GM21619 (cell line): ENCODE results near the gene SAXO1.
"Not testable (repeated sequence)": the region's sequence is repeated elsewhere in the genome, so short reads cannot be mapped to it uniquely, and the experiment has no call there.

Experiments used
- ATAC-seq: cut with Tn5 transposase; IDR thresholded peaks from one replicate; pipeline ENCODE4 v1.9.1; 2021; ENCODE audit not compliant: unreplicated experiment

Gene SAXO1

DNA sequence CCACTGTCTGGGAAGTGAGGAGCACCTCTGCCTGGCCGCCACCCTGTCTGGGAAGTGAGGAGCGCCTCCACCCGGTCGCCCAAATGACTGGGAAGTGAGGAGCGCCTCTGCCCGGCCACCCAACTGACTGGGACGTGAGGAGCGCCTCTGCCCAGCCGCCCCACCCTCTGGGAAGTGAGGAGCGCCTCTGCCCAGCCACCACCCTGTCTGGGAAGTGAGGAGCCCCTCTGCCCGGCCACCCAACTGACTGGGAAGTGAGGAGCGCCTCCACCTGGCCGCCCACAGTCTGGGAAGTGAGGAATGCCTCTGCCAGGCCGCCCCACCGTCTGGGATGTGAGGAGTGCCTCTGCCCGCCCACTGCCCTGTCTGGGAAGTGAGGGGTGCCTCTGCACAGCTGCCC is 32.9 kb downstream of the SAXO1 start:
- ATAC-seq, result no peak

DNA sequence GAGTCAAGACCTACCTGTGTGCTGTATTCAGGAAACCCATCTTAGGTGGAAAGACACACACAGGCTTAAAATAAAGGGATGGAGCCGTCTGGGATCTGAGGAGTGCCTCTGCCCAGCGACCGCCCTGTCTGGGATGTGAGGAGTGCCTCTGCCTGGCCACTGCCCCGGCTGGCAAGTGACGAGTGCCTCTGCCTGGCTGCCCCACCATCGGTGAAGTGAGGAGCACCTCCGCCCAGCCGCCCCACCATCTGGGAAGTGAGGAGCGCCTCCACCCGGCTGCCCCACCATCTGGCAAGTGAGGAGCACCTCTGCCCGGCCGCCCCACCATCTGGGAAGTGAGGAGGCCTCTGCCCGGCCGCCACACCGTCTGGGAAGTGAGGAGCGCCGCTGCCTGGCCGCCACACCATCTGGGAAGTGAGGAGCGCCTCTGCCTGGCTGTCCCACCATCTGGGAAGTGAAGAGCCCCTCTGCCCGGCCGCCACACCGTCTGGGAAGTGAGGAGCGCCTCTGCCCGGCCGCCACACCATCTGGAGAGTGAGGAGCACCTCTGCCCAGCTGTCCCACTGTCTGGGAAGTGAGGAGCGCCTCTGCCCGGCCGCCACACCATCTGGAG is 33.7 kb downstream of the SAXO1 start:
- no peak for ATAC-seq

GRCh38 chr9:18997151-18997550 is 35.9 kb downstream of the SAXO1 start:
- no peak for ATAC-seq

DNA sequence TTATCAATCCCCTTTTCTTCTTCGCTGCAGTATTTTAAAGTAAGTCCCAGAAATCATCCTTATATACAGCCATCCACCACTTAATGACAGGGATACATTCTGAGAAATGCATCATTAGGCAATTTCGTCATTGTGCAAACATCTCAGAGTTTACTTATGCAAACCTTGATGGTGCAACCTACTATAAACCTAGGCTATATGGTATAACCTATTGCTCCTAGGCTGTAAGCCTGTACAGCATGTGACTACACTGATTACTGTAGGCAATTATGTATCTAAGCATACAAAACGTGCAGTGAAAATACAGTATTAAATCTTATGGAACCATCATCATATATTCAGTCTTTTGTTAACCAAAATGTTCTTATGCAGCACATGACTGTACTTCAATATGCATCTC is 36.8 kb downstream of the SAXO1 start:
- ATAC-seq, result no peak

GRCh38 chr9:18994263-18994916 is 38.6 kb downstream of the SAXO1 start:
- ATAC-seq, result no peak

GRCh38 chr9:18991197-18991596 is 41.8 kb downstream of the SAXO1 start:
- not testable (repeated sequence) for ATAC-seq

- no peak for ATAC-seq
Observed at GRCh38 chr9:18990494-18990893, 42.5 kb downstream of the SAXO1 start.

- ATAC-seq, result no peak
Observed at GRCh38 chr9:18989865-18990264, 43.1 kb downstream of the SAXO1 start.

DNA sequence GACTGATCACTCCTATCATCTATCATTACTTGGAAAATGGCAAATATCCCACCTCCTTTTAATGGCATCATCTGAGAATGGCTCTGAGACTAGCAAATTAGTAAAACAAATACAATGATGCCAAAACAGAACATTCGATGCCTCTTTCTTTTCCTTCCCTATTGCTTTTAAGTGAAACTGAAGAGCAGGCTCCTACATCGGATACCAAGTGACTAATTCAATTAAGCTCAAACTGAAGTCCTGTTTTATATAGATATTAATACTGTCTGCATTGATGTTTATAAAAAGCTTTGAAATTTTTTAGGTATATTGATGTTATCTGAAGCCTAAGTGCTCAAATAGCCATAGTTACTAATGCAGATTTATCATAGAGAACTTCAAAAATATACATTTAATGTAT is 43.9 kb downstream of the SAXO1 start:
- no peak for ATAC-seq

DNA sequence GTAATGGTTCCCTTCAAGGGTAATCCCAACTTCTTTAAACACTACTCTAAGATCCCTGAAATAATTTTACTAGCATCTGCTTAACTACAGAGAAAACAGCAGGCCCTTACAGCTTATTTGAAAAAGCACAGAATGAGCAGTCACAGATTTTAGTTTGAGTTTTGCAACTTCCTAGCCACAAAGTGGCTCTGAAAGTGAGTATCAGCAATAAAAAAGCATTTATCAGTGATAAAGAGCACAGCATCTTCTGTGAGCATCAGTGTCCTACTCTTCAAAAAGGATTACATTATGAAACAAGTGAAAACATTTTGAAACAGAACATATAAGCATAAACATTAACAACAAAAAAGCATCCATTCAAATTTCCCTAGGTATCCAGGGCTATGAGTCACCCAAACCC is 45.0 kb downstream of the SAXO1 start:
- no peak for ATAC-seq

- ATAC-seq, result no peak
Observed at GRCh38 chr9:18985996-18986395, 47.0 kb downstream of the SAXO1 start.

DNA sequence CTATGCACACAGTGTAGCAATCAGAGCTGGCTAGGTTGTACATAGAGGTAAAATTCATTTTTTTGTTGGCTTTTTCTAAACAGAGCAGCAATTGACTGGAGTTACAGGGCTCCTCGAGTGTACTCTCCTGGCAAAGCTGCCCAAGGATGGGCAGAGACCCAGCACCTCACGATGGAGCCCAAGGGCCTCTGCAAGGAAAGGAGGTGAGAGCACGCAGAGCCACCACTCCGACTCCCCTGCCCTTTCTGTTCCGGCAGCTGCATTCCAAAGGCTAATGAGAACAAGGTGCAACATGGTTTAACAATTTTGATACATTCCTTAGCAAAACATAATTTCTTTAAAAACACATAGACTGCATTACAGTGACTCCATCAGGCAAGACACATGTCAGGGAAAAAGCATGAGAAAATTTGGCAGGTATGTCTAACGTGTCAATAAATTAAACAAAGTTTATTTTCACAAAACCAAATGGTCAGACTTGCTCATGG is 47.5 kb downstream of the SAXO1 start:
- ATAC-seq, result no peak

GRCh38 chr9:18982262-18982620 is 50.8 kb downstream of the SAXO1 start:
- no peak for ATAC-seq

- ATAC-seq, result no peak
Observed at GRCh38 chr9:18981476-18982261, 51.3 kb downstream of the SAXO1 start.

GRCh38 chr9:18980189-18980588 is 52.8 kb downstream of the SAXO1 start:
- no peak for ATAC-seq

DNA sequence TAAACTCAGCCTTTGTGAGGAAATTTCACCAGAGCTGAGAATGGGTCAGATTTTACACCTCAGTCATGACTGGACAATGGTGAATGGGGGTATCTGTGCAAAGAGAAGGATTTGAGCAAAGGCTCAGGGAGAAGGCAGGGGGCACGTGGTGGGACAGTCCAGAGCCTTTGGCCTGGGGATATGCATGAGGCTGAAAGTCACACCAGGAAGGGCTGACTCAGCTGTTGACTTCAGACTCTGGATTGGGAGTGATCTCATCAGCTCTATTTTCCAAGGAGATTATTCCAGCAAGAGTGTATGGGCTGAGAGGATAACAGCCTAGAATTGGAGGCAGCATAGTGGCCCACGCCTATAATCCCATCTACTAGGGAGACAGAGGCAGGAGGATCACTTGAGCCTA is 53.6 kb downstream of the SAXO1 start:
- ATAC-seq, result no peak

- ATAC-seq, result no peak
Observed at GRCh38 chr9:18978188-18978587, 54.8 kb downstream of the SAXO1 start.

DNA sequence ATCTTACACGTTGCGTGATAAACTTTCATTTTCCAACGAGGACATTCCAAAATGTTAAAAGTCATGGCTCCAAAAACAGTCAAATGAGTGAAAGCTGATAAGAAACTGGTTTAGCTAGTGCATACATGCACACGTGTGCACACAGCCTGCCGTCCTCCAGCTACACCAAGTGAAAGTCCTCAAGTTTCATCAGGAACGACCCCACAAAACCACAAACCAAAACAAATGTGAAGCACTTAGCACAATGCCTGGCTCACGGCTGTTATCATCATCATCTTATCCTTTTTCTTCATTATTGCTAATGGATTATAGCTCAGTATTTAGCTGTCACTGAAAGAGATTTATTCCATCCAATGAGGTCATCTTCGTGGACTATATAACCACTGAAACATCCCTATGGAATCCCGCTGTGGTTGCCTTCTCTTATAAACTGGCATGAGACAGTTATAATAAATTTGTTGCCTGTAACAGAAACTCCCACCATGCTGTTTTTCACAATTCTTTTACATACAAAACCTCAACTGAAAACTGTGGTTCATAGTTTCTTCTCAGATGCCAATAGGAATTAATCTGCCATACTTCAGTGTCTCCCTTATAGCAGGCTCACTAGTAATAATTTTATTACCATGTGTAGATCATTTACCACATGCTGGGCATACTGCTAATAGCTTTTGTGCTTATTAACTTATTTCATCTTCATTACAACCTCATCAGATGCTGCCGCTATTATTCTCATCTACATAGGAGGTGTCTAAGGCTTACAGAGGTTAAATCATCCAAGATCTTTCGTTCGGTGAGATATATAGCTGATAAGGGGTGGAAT is 56.1 kb downstream of the SAXO1 start:
- no peak for ATAC-seq

GRCh38 chr9:18976221-18976708 is 56.7 kb downstream of the SAXO1 start:
- no peak for ATAC-seq

DNA sequence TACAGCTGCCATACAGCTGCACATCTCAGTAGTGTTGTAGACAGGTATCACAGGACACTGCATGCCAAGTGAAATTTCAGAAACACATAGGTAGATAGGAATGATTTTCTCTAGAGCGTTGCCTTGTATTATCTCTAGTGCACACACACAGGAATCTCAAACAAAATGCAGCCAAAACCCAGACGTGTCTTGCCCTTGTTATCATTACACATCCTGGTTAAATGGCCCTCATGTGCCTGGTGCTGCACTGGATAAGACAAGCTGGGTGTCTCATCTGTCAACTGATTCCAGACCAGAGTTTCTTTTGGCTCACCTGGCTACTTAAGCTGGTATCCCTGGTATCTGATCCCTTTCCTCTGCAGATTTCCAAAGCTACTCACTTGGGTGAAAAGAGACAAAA is 59.7 kb downstream of the SAXO1 start:
- no peak for ATAC-seq

- ATAC-seq, result no peak
Observed at GRCh38 chr9:18972675-18973074, 60.3 kb downstream of the SAXO1 start.
